DMS114 treated with DMSO at 0.1 percent for 48 hours (cell line): Measurements from ENCODE around the gene STPG1.

Experiments used
- DNase-seq: peaks from one replicate; lab custom pipeline; 2025; ENCODE audit not compliant: unreplicated experiment; lab: John Stamatoyannopoulos, UW

The STPG1 gene

DNA sequence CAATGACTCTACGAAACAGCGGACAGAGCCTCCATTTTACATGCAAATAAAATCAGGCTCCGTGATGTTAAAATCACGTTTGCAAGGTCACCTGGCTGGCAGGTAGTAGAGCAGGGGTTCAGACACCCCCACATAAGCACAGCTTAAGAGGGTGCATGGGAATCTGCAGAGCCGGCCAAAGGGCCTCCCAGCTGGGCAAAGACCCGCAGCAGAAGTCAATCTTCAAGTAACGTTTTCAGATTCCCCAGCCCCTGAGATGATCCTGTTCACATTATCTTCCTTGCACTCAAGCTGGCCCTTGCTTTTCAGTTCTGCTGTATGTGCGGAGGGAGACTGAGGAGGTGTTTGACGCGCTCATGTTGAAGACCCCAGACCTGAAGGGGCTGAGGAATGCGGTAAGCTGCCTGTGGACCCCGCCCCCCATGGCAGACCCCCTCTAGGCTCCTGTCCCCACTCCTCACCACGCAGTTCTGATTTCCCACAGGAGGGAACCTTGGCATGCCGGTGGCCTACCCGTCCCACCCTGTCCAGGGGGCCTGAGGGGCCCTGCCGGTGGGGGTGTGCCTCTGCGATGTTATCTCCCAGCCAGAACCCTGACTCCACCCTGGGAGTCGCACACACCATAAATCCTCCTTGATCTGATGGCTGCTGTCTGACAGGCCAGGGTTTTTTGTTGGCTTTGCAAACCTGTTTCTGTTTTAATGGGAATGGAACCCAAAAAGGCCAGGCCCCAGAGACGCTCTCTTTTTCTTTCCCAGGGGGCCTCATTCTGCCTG lies 66.2 kb downstream of the STPG1 start:
- no peak for DNase-seq

GRCh38 chr1:24345334-24345733 lies 68.2 kb downstream of the STPG1 start:
- no peak for DNase-seq

GRCh38 chr1:24344090-24344742 lies 69.4 kb downstream of the STPG1 start:
- DNase-seq: no peak

GRCh38 chr1:24343412-24344089 lies 70.0 kb downstream of the STPG1 start:
- no peak for DNase-seq

- DNase-seq: no peak
Observed at GRCh38 chr1:24341260-24341659, 72.3 kb downstream of the STPG1 start.

DNA sequence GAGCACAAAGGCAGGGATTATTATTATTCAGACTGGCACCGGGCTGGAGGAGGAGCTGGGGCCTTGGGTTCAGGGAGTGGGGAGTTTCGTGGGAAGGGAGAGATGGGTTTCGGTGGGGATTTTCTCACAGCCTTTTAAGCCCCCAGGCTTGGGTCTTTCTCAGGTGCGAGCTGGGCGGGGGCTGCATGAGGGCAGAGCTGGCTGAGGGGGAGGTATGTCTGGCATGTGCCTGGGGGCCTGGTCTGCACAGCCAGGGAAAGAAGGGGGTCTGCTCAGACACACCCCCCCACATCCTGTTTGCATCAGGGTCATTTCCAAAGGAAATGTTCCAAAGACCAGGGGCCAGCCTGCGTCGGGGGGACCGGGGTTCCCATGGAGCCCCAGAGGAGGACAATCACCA lies 72.8 kb downstream of the STPG1 start:
- DNase-seq: no peak

GRCh38 chr1:24339996-24340395 lies 73.6 kb downstream of the STPG1 start:
- DNase-seq: no peak

DNA sequence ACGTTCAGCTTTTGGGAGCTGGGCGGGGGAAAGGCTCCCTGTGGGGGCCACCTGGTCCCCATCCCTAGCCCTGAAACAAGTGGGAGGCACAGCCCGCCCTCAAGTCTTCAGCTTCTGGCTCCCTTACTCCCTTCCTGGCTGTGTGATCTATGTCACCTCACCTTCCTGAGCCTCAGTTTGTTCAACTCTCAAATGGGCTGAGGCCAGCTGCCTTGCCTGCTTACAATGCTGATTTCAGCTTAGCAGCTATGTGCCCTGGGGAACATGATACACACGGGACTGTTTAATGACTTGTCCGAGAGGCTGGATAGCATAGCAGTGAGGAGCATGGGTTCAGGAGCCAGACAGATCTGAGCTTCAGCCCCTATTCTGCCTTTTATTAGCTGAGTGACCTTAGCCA lies 75.1 kb downstream of the STPG1 start:
- no peak for DNase-seq

GRCh38 chr1:24337455-24337854 lies 76.1 kb downstream of the STPG1 start:
- no peak for DNase-seq

GRCh38 chr1:24336075-24336474 lies 77.5 kb downstream of the STPG1 start:
- DNase-seq: no peak

GRCh38 chr1:24331961-24332673 lies 81.5 kb downstream of the STPG1 start:
- DNase-seq: no peak

GRCh38 chr1:24329797-24330543 lies 83.6 kb downstream of the STPG1 start:
- no peak for DNase-seq

GRCh38 chr1:24329331-24329730 lies 84.3 kb downstream of the STPG1 start:
- no peak for DNase-seq

DNA sequence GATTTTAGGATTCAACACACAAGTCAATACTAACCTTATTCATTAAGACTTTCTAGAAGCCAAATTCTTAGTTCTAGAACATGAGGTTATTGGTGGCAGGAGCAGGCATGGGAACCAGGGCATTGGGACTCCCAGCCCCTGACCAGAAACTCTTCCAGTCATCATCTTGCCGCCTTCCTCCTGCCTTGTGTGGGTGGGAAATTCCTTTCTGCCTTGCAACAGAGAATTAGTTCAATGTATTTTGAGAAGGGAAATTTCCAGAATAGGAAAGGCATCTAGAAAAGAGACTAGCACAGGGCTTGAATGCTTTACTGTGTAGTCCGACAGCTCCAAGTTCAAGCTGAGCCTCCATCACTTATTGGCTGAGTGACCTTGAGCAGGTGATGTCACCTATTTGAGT lies 85.7 kb downstream of the STPG1 start:
- DNase-seq: no peak

DNA sequence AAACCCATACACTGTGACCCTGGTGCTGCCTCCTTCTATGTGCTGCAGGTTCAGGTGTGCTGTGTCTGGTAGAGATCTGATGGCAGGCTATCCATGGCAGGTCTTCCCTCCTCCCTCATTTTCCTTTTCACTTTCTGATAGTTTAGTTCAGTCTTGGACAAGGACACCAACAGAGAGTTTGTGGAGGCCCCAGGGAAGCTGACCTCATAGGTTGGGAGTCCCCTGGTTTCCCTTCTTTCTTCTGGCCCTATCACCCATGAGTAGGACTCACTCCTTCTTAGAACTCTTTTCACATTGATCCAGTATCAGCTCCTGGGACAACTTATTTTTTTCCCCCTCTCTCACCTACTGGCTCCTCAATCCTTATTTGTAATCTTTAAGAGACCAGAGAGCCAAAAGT lies 86.1 kb downstream of the STPG1 start:
- no peak for DNase-seq

GRCh38 chr1:24325587-24326449 lies 87.8 kb downstream of the STPG1 start:
- DNase-seq: no peak

DNA sequence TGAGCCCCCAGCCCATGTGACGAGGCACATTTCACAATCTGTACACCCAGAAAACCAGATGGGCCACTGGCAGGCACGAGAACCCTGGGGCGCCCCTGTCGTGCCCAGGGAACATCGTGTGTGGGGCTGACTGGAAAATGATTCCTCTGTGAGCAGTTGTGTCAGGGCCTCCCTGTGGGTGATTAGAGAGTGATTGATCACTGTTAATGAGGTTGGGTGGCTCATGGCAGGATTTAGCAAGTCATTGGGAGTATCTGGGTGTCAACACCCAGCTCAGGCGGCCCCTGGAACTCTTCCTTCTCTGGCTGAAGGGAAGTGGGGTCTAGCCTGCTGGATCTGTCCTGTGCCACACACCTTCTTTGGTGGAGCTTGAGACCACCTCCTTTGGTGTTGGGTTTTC lies 88.7 kb downstream of the STPG1 start:
- DNase-seq: no peak

GRCh38 chr1:24323281-24323680 lies 90.3 kb downstream of the STPG1 start:
- DNase-seq: no peak

DNA sequence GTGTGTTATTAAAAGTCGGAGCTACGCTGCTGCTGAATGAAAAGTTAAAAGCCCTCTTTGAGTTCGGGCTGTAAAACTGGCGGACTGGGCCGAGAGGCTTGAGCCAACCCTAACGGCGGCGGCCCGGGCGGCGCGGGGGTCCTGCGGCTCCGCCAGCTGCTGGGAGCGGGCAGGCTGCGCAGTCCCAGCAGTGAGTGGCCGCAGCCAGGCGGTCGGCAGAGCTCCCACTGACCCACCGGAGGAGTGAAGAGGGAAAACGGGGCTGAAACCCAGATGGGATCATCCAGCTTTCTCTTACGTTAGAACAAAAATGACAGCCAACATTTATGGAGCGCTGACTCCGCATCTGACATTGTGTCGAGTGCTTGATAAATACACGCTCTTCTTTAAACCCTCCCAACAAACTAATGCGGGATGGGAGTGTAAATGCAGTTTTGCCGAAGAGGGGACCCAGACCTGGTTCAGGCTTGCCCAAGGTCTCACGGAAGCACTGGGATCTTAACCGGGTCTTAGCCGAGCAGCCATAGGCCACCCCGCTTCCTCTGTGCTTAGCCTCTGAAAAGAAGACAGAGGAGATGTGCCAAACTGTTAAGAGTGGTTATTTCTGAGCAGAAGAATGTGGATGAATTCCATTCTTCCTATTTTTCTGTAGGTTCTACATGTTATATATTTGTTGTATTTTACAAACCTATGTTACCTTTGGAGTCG lies 91.0 kb downstream of the STPG1 start:
- DNase-seq: no peak
